Sciatic nerve (tissue), 2 donors: ENCODE data around the gene TENT5C. TPM values are rescaled to one million over a fixed set of nuclear protein-coding genes. Genes with fewer than 3 reads are reported as not detected.
"Not testable (repeated sequence)": the region's sequence is repeated elsewhere in the genome, so short reads cannot be mapped to it uniquely, and the experiment has no call there.

ENCODE experiments used
- ATAC-seq: fragments of 200-7000 bp; cut with Tn5 transposase; one replicate; pipeline ENCODE4 v1.9.1; 2020; ENCODE audit warnings: mild to moderate bottlenecking, moderate library complexity
- DNase-seq: peaks from one replicate; pipeline ENCODE4 v3.0.0-alpha.2; 2020; ENCODE audit warnings: low spot score
- intact Hi-C: fragments of 100-400 bp; cut with DNase I; formaldehyde crosslinking; loops from one replicate; pipeline ENCODE4 v1.14.2; 2022
- total RNA-seq: library from RNA; stranded (reverse); fragmentation: NEBNext Ultra II Directional; extraction: Animal tissue kit (Norgen Biotek cat#: 25700); gene quantifications from one replicate; pipeline ENCODE4 v1.2.1, GENCODE V29; 2021
- donor health status: DM: no; HTN: no; CAD: no.
- donor health status: DM: no; HTN: no; CAD: no.

TENT5C gene
- 37.0 TPM for total RNA-seq

DNA sequence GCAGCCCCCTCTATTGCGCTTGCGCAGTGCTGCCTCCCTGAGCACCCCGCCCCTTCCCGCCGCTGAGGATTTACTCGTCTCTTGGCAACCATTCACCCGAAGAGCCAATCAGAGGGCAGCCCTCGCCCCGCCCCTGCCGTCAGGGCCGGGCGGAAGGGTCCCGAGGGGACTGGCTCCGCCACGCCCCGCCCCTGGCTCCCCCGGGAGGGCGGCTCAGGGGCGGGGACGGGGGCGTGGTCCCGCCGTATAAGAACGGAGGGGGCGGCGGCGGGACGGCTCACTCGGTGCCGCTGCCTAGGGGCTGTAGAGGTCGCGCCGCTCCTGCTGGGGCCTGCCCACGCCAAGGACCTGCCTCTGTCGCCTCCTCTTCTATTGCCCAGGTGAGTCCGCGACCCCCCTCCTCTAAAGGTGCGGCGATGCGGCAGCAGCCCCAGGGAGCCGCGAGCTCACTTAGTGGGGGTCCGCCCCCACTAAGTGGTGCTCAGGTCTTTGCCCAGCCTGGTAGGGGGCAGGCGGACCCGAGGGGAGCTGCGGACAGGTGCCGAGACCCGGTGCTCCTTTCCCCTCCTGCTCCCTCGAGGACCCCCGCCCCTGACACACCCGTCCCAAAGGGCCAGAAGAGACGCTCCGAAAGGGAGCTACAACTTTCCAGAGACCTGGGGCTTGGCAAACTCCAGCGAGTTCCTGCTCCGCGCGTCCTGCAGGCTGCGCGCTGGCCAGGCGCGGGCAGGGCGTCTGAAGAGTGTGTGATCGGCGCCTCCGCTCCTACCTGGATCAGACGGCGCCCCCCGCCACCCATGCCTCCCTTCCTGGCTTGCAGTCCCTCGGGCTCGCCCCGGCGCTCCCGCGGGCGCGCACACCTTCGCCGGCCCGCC, at the start of gene TENT5C:
TENT5C (plus strand) TSS at position 275 of the 875 bp plus-strand sequence. CDS start 16,821 bp downstream, outside the sequence.
- intact Hi-C loops = no loop called here
- ATAC-seq (peak; percentile 98), DNase-seq (peak; percentile 98)

DNA sequence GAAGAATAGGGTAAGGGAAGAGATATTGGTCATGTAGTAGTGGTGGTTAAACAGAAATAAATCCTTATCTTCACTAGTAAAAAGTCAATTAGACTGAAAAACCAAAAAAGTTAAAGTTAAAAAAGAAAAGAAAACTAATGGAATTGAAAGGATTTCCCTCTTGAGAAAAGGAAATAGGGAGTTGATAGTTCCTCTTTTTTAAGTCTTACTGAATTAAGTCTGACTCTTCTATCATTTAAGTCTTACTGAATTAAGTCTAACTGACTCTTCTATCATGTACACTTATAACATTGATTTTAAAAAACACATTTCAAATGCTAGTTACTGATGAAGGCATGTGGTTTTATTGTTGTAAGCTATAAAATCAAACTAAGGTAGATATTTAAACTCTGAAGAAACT, 49.5 kb upstream of the TENT5C start:
- DNase-seq (no peak), ATAC-seq (no peak)
- intact Hi-C loops = no loop called here

DNA sequence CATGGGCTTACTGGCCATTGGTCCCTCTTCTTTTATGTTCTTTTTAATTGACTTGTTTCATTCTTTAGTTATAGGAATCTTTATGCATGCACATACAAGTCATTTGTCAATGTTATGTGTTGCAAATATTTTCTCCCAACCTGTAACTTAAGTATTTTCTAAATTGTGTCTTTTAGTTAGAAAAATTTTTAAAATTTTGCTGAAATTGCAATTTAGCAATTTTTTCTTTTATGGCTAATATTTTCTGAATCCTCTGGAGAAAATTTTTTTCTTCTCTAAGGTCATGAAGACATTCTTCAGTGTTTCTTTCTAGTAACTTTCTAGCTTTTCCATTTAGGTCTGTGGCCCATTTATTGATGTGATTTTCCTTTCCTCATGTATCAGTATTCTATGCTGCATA, 48.9 kb upstream of the TENT5C start:
- intact Hi-C loops = no loop called here
- ATAC-seq = no peak
- no peak for DNase-seq

DNA sequence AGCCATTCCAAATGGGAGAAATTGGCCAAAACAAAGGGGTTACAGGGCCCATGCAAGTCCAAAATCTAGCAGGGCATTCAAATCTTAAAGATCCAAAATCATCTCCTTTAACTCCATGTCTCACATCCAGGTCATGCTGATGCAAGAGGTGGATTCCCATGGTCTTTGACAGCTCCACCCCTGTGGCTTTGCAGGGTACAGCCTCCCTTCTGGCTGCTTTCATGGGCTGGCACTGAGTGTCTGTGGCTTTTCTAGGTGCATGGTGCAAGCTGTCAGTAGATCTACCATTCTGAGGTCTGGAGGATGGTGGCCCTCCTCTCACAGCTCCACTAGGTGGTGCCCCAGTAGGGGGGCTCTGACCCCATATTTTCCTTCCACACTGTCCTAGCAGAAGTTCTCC, 47.4 kb upstream of the TENT5C start:
- DNase-seq, intact Hi-C loops, ATAC-seq: not testable (repeated sequence)

DNA sequence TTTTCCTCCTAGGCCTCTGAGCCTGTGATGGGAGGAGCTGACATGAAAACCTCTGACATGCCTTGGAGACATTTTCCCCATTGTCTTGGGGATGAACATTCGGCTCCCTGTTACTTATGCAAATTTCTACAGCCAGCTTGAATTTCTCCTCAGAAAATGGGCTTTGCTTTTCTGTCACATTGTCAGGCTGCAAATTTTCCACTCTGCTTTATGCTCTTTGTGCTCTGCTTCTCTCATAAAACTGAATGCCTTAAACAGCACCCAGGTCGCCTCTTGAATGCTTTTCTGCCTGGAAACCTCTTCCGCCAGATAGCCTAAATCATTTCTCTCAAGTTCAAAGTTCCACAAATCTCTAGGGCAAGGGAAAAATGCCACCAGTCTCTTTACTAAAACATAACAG, 46.7 kb upstream of the TENT5C start:
- ATAC-seq (no peak), DNase-seq (no peak)
- intact Hi-C loops = no loop called here

DNA sequence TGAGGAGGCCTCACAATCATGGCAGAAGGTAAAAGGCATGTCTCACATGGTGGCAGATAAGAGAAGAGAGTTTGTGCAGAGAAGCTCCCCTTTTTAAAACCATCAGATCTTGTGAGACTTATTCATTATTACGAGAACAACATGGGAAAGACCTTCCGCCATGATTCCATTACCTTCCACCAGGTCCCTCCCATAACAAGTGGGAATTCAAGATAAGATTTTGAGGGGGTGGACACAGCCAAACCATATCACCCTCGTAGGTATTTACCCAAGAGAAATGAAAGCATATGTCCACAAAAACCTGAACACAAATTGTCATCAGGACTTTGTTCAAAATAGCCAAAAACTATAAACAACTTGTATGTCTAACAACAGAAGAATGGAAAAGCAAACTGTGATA, 45.9 kb upstream of the TENT5C start:
- DNase-seq = no peak
- intact Hi-C loops = no loop called here

DNA sequence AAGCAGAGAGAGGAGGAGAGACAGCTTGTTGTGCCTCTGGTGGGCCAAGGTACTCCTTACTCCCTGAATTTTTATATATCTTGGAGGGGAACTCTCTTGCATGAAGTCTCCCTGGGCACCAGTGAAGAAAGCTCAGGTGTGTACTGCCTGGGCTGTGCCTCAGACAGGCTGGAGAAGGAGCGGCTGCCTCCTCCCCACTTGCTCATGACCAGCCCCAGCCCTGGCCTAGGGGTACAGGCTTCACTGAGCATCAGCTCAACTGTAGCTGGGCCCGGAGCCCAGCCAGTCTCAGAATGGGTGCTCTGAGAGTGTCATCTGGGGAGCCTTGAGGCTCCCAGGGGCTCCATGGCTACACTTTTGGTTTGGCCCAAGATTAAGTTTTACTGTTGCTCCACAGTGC, 44.8 kb upstream of the TENT5C start:
- intact Hi-C loops = no loop called here
- DNase-seq = no peak
- no peak for ATAC-seq

More for the DNA sequence above, 45.9 kb upstream of the TENT5C start:
- no peak for ATAC-seq

DNA sequence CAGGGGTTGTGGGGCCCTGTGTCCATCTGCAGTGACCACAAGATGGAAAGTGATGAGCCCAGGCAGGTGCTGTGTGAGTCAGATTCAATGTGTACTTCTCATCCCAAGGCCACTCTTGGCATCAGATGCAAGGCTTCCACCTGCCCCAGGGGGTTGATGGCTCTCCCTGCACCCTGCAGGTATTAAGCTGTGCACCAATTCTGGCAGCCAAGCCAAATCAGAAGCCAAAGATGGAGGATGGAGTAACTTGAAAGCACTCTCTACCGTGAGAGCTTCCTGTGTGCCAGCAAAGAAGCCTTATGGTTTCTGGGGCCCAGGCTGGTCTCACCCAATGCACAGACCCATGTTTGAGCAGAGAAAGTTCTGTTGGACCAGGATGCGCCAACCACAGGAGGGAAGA, 44.3 kb upstream of the TENT5C start:
- DNase-seq = no peak
- intact Hi-C loops = no loop called here
- no peak for ATAC-seq

DNA sequence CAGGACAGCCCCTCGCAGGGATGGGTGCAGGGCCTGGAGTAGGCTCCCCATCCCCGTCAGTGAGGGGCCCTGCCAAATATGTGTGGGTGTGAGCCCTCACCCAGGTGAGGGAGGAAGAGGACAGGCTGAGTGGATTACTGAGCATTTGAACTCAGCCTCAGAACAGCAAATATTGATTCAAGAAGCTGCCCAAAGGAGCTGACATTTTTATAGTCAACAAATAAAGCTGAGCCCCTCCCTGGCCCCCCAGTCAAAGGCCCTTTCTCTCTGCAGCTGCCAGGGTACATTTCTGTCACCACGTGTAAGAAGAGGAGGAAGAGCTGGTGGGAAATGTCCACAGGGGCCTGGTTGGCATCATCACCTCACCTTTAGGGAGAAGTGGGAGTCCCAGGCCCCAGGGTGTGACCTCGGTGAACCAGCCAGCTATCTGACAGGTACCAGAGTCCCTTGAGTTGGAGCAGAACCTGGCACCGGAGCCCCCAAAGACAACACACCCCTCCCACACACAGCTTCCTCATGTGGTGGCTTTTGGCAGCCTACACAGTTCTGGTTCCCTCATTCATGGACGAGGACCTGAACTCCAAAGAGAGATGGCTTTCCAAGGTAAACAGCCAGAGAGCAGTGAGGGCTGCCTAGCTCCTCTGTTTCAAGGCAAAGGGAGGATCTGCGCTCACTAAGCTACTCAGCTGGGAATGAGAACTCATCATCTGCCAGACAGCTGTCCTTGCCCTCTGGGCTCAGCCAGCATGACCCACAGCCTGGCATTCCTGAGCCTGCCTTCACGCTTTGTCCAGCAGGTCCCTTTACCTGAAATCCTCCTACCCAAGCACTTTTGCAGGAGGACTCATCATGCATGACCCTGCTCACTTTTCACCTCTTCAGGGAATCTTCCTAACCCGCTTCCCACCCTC, 43.0 kb upstream of the TENT5C start:
- intact Hi-C loops = no loop called here
- DNase-seq (no peak), ATAC-seq (peak; percentile 32)

DNA sequence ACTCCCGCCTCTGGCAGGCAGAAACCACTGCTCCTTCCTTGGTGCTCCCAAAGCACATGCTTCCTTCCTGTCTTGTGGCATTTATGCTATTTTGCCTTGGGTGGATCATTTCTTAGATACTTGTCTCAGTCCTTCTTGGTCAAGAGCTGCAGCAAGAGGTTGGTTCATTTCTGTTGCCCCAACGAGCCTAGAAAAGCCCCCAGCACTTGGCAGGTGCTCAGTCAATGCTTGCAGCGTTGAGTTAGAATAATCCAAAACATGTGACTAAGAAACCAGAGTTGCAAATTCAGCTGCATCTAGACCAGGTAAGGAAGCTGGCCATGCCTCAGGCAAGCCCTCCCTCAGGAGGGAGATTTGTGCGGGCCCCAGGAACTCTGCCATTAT, 42.4 kb upstream of the TENT5C start:
- intact Hi-C loops = no loop called here
- DNase-seq (no peak), ATAC-seq (no peak)

DNA sequence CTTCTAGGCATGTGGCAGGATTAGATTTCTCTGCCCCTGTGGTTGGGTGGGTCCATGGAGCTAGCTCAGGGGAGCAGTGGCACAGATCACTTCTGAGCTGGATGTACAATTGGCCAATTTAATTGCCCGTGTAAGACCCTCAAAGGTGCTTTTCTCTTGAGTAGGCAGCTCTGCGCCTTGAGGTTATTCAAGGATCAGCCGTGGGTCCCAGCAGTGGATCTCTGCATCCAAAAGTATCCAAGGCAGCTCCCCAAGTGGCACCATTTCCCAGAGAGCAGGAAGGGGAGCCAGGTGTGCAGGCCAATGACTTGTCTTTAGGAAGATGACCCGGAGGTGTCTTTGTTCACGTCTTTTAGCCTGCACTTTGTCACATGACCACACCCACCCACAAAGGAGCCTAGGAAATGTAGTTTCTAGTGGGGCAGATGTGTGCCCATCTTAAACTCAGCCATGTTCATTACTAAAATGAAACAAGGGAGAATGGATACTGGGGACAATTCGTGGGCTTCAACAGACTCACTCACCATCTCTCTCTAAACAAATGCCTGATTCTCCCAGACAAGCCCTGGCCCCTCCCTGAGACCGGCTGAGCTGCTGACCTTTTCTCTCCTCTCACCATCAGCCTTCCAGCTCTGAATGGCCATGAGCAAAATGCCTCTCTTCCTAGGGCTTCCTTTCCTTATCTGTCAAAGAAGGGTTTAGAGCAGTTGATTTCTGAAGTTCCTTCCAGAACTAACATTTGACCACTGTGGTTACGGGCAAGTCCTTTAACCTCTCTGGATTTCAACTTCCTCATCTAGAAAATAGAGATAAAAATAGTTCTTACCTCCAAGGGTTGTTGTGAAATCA, 41.4 kb upstream of the TENT5C start:
- intact Hi-C loops = no loop called here
- DNase-seq = no peak

DNA sequence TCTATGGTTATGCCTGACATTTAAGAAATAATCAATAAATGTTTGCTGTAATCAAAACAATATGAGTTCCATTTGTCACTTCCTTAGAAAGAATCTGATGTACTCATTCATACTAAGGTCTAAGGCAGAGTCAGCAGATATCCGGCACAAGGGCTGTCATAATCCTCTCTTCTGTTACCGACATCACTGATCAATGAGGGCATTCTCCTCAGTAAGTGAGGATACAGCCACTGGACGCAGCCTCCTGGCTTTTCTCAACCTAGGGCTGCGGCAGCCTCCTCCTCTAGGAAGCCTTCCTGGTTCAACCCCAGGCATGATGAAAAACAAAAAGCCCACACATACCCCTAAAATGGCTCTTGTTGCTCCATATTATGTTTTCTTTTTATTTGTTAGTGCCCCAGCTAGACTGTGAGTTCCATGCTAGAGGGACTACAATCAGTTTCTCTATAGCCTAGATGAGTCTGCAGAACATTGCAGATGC, 40.7 kb upstream of the TENT5C start:
- DNase-seq (no peak), ATAC-seq (no peak)
- intact Hi-C loops = no loop called here

More for the DNA sequence above, 41.4 kb upstream of the TENT5C start:
- no peak for ATAC-seq

DNA sequence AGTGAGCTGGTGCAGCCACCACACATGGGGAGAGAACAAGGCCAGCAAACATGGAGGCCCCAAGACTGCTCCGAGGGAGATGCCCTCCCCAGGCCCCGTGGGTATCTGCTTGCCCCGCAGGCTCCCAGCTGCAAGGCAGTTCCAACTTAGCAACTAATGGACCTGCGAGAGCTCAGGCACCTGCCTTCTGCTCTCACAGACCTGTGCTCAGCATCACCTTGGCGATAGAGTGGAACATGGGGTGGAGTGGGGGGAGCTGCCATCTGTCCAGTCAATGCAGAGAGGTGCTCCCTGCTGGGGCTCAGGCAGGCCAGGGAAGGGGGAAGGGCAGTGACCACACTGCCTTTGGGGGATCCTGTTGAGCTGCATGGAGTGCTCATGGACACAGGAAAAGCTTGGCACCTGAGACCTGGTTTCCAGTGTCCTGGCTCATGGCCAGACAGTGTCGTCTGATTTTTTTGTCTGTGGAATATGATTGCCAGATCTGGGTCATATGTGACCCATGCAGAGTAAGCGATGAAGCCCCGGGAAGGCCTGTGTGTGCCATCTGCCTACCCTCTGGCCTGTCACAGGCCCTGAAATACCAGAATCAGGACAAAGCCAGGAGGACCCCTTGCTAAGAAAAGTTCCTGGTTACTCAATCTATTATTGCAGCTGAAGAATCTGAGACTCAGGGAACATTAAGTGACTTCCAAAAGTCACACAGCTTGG, 39.9 kb upstream of the TENT5C start:
- intact Hi-C loops = no loop called here
- no peak for DNase-seq
- no peak for ATAC-seq

DNA sequence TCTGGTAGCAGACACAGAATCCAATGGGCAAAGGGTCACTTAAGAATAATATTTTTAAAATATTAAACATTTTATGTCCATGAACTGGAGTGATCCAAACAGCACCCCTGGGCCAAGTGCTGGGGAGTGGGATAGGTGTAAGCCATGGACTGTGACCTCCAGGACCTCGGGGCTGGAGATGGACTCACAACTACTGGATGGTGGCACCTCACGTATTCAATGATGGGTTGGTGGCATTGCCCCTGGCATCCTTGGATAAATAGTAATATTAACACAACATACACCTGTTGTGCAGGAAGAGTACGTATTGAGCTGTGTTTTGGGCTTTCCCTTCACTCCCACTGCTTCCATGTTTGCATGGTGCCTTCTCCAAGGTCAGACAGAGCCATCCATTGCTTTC, 39.3 kb upstream of the TENT5C start:
- DNase-seq (no peak), ATAC-seq (no peak)
- intact Hi-C loops = no loop called here

DNA sequence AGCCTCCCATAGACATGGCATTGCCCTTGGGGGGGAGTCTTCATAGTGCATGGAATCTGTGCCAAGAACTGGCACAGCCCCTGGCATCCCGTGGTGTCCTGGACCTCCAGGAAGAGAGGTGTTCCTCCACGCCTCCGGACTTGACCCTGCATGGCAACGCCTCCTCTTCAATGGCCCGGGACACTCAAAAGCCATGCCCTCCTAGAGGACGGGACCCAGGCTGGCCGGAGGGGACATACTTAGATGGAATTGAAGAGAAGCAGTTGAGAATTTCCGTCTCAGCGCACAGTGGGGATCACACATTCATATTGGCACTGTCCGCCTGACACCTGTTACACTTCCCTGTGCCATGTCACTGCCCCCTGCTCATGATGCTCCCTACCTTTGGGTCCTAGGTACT, 38.4 kb upstream of the TENT5C start:
- DNase-seq (no peak), ATAC-seq (no peak)
- intact Hi-C loops = no loop called here

DNA sequence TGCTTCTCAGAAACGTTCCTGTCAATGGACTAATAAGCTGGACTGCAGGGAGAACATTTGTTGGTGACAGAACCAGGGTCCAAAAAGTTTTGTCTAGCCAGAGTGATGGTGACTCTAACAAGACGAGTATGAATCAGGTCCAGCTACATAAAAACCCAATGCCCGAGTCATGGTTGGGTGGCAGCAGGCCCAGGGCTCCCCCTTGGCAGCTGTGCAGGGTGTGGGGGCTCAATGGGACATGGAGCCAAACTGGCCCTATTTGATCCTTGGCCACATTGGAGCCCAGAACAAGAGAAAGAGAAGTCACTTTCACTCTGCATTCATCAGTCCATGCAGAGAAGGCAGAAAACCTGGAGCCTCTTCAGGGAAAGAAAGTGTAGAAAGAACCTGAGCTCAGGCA, 37.9 kb upstream of the TENT5C start:
- DNase-seq (no peak), ATAC-seq (no peak)
- intact Hi-C loops = no loop called here

DNA sequence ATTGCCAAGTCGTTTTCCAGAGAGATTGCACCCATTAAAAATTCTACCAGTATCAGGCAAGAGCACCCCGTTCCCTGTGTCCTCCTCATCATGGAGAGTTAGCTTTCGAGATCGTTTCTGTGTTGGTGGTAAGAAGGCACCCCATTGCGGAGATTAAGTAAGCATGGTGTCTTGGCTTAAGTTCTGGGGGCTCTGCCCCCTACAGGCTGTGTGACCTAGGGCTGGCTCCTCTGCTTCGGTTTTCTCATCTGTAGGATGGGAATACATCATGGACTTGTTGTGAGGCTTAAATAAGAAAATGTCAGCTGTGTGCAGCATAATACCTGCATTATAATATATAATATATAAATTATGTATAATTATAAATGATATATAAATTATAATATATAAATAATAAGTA, 36.8 kb upstream of the TENT5C start:
- intact Hi-C loops = no loop called here
- ATAC-seq = no peak
- DNase-seq = no peak

DNA sequence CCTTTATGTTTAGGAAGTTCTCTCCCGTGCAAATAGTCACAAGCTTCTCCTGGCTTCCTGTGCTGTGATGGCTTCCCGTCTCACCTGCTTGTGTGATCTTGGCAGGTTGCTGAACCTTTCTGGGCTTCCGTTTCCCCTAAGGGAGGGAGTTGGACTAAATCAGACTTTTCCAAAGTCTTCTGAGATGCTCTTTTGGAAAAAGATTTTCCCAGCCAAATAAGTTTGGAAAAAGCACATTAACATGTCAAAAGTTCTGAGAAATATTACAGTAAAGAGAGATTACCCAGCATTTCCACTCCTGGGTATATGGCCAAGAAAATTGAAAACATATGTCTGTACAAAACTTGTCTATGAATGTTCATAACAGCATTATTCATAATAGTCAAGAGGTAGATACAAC, 36.0 kb upstream of the TENT5C start:
- intact Hi-C loops = no loop called here
- no peak for ATAC-seq
- DNase-seq = no peak
